Vagina (tissue), 2 donors: Measurements from ENCODE around the gene PLAGL1.

Experiments used
- POLR2A ChIP-seq, 2 donors: fragments of 450-650 bp; IDR thresholded peaks; one replicate each; pipeline ENCODE4 v1.6.1; 2017; ENCODE audit warnings: antibody characterized with exemption in 2 of 2, mild to moderate bottlenecking in 2 of 2, moderate library complexity in 2 of 2
- POLR2AphosphoS5 ChIP-seq, 2 donors: sonication (generic); formaldehyde crosslinking; IDR thresholded peaks; one replicate each; pipeline ENCODE4 v1.9.0; 2017; ENCODE audit warnings: antibody characterized with exemption in 2 of 2, mild to moderate bottlenecking in 2 of 2, low read depth in 1 of 2; ENCODE audit not compliant: insufficient read depth in 1 of 2
- TF ChIP-seq, protein P1 (sequence below), 3 experiments: fragments of 450-650 bp in 2 of 3; fragments of 200-600 bp in 1 of 3; sonication (generic) in 1 of 3; IDR thresholded peaks; one replicate each; pipeline ENCODE4 v1.5.1; 2017 to 2019; ENCODE audit warnings: antibody characterized with exemption in 3 of 3, mild to moderate bottlenecking in 2 of 3, moderate library complexity in 2 of 3

DNA sequence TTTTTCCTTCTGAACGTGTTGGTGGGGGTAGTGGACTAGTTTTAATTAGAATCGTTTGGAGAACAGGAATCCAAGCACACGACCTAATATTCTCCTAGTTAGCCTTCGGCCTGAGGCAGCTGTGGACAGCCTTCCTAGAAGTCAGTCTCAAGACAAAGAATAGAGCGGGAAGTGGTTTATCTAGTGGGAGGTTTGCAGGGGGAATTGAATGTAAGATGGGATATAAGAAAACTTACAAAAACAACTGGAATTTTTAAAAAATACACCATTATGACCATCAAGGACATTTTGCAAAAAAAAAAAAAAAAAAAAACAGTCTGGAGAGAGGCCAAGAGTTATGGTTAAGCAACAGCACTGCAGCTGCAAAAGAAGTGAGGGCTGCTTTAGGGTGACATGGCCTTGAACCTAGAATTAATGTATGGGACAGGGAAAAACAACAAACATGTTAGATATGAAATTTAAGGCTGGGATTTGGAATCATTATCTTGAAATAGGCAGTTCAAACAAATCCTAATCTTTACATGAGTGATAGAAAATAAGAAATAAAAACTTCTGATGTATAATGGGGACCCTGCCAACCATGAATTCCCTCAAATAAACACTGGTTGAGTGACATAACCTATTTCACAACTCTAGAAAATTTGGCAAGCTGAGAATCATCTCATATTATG is 40.2 kb downstream of the PLAGL1 start:
- TF ChIP-seq, protein P1, sequence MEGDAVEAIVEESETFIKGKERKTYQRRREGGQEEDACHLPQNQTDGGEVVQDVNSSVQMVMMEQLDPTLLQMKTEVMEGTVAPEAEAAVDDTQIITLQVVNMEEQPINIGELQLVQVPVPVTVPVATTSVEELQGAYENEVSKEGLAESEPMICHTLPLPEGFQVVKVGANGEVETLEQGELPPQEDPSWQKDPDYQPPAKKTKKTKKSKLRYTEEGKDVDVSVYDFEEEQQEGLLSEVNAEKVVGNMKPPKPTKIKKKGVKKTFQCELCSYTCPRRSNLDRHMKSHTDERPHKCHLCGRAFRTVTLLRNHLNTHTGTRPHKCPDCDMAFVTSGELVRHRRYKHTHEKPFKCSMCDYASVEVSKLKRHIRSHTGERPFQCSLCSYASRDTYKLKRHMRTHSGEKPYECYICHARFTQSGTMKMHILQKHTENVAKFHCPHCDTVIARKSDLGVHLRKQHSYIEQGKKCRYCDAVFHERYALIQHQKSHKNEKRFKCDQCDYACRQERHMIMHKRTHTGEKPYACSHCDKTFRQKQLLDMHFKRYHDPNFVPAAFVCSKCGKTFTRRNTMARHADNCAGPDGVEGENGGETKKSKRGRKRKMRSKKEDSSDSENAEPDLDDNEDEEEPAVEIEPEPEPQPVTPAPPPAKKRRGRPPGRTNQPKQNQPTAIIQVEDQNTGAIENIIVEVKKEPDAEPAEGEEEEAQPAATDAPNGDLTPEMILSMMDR (IDR thresholded peaks at IDR 0.05), result no peak
- TF ChIP-seq POLR2AphosphoS5 (IDR thresholded peaks at IDR 0.05; ENCODE audit: insufficient read depth in 1 of 2, low read depth in 1 of 2), result no peak
- TF ChIP-seq POLR2A (IDR thresholded peaks at IDR 0.05), result no peak
